Upper lobe of left lung (tissue), 6 donors: ENCODE data around the gene CORO7. TPM values are rescaled to one million over a fixed set of nuclear protein-coding genes. Genes with fewer than 3 reads are reported as not detected.

Experiments used
- ATAC-seq, 2 donors: fragments of 200-7000 bp; cut with Tn5 transposase; one replicate each; pipeline ENCODE4 v1.9.1; 2022; ENCODE audit warnings: mild to moderate bottlenecking in 2 of 2, moderate library complexity in 2 of 2; ENCODE audit not compliant: low FRiP score in 2 of 2
- DNase-seq, 2 donors: peaks; one replicate each; pipeline ENCODE4 v3.0.0-alpha.2; 2019 to 2020
- H3K27ac ChIP-seq, 4 donors: fragments of 200-600 bp; sonication (generic); one replicate each; pipeline ENCODE4 v1.5.1; 2016 to 2019
- H3K27me3 ChIP-seq, 4 donors: fragments of 200-600 bp; sonication (generic); one replicate each; pipeline ENCODE4 v1.5.1; 2017 to 2019
- H3K36me3 ChIP-seq, 4 donors: fragments of 200-600 bp; sonication (generic); one replicate each; pipeline ENCODE4 v1.5.1; 2016 to 2019
- H3K4me1 ChIP-seq, 4 donors: fragments of 200-600 bp; sonication (generic); one replicate each; pipeline ENCODE4 v1.5.1; 2018 to 2019
- H3K4me3 ChIP-seq, 4 donors: fragments of 200-600 bp; sonication (generic); one replicate each; pipeline ENCODE4 v1.5.1; 2017 to 2019; ENCODE audit warnings: mild to moderate bottlenecking in 2 of 4, moderate library complexity in 1 of 4
- H3K9me3 ChIP-seq, 4 donors: fragments of 200-600 bp; sonication (generic); one replicate each; pipeline ENCODE4 v1.5.1; 2018 to 2019
- EP300 ChIP-seq, 4 donors: sonication (generic); formaldehyde crosslinking; IDR thresholded peaks; one replicate each; pipeline ENCODE4 v1.5.1; 2017; ENCODE audit warnings: antibody characterized with exemption in 4 of 4, control low read depth in 2 of 4
- POLR2A ChIP-seq, 4 donors: fragments of 450-650 bp; IDR thresholded peaks; one replicate each; pipeline ENCODE4 v1.5.1; 2016 to 2017; ENCODE audit warnings: antibody characterized with exemption in 4 of 4, mild to moderate bottlenecking in 2 of 4
- POLR2AphosphoS5 ChIP-seq, 2 donors: sonication (generic); formaldehyde crosslinking; IDR thresholded peaks; one replicate each; pipeline ENCODE4 v1.5.1; 2017; ENCODE audit warnings: antibody characterized with exemption in 2 of 2
- WGBS, 2 donors: methylation state at CpG; one replicate each; pipeline ENCODE4 v1.1.5; 2017 to 2018; 5-methylcytosine and 5-hydroxymethylcytosine counted together
- total RNA-seq, 6 donors: library from RNA; depleted of rRNA in 4 of 6; stranded (reverse); fragments of >200 nt in 4 of 6; gene quantifications; one replicate each; pipeline versions ENCODE4 v1.1.0 to v1.2.1, GENCODE V29; 2016 to 2021
- TF ChIP-seq, protein P1 (sequence below), 6 experiments: fragments of 450-650 bp in 4 of 6; fragments of 200-600 bp in 2 of 6; sonication (generic) in 2 of 6; IDR thresholded peaks; one replicate each; pipeline ENCODE4 v1.5.1; 2016 to 2019; ENCODE audit warnings: antibody characterized with exemption in 6 of 6
- donor health status: DM: no; HTN: no; CAD: no; lungs with moderate emphysema.
- donor health status: DM: no; HTN: yes; CAD: no; lungs with severe emphysema.

Gene CORO7
- total RNA-seq, 6 donors from 2014 or later: 42.9 to 235 (median 69.0) TPM

DNA sequence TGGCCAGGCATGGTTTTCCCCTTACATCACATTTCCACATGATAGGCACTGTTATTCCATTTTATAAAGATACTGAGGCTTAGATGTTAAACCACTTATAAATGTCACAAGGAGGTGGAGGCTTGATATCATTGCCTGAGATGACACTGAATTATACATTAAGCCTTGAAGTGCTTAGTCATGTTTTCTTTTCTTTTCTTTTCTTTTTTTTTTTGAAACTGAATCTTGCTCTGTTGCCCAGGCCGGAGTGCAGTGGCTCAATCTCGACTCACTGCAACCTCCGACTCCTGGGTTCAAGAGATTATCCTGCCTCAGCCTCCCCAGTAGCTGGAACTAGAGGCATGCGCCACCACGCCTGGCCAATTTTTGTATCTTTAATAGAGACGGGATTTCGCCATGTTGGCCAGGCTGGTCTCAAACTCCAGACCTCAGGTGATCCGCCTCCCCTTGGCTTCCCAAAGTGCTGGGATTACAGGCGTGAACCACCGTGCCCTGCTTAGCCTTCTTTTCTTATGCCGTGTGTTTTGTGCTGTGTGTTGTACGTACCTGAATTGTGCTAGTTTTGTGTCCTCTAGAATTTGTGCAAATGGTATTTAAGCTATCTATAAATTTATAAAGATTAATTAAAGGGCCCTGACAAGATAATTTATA, 10.5 kb upstream of the CORO7 start:
- DNase-seq (no peak), ATAC-seq (no peak)
- peaks cover 0 to 12% (median 7%) of the 10 kb centered on the region in 4 donors for H3K36me3 ChIP-seq
- H3K27ac ChIP-seq: no peak overlapping the region
- peaks cover 15 to 26% (median 20%) of the 10 kb centered on the region in 4 donors for H3K4me1 ChIP-seq
- H3K9me3 ChIP-seq: no peaks in the 10 kb centered on the region
- peak overlapping the region in 3 of 4 donors; percentile 70 to 98 (median 87) for H3K4me3 ChIP-seq
- TF ChIP-seq POLR2AphosphoS5 (IDR thresholded peaks at IDR 0.05) (no peak), EP300 (IDR thresholded peaks at IDR 0.05) (no peak), POLR2A (IDR thresholded peaks at IDR 0.05) (no peak)
- TF ChIP-seq, protein P1, sequence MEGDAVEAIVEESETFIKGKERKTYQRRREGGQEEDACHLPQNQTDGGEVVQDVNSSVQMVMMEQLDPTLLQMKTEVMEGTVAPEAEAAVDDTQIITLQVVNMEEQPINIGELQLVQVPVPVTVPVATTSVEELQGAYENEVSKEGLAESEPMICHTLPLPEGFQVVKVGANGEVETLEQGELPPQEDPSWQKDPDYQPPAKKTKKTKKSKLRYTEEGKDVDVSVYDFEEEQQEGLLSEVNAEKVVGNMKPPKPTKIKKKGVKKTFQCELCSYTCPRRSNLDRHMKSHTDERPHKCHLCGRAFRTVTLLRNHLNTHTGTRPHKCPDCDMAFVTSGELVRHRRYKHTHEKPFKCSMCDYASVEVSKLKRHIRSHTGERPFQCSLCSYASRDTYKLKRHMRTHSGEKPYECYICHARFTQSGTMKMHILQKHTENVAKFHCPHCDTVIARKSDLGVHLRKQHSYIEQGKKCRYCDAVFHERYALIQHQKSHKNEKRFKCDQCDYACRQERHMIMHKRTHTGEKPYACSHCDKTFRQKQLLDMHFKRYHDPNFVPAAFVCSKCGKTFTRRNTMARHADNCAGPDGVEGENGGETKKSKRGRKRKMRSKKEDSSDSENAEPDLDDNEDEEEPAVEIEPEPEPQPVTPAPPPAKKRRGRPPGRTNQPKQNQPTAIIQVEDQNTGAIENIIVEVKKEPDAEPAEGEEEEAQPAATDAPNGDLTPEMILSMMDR (IDR thresholded peaks at IDR 0.05): no peak
- no peaks in the 10 kb centered on the region for H3K27me3 ChIP-seq
- WGBS, 2 donors: 94 to 95% methylated on average over 12 of the region's 12 CpGs

DNA sequence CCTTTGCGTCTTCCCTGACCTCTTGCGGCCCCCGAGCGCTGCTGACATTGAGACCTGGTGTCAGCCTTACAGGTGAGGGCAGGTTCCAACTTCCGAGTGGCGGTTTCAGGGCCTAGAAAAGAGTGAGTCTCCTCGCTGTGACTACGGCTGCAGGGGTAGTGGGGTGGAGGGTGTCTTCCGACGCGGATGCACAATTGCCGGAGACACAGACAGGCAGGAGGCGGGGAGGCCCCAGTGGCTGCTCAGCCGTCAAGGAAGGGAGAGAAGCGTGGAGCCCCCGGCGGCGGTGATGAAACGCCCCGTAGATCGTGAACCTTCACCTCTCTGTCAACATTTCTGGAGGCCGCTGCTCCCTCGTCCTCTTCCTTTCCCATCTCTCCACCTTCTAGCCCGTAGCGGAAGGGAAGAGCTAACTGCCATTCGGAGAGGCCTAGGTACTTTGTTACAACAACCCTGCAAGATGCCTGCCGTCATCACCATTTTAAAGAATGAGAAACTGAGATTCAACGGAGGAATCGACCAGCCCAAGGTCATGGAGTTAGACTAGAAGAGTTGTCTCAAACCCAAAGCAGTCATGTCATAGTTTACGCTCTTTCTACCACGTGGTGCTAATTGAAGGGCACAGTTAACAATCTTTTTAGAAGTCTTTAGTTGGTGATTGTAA, 9.8 kb upstream of the CORO7 start:
- H3K27ac ChIP-seq: peak overlapping the region; percentile 95 to 98 (median 96)
- no peak for DNase-seq
- 4% methylated on average over 24 to 28 of the region's 31 CpGs for WGBS, 2 donors

DNA sequence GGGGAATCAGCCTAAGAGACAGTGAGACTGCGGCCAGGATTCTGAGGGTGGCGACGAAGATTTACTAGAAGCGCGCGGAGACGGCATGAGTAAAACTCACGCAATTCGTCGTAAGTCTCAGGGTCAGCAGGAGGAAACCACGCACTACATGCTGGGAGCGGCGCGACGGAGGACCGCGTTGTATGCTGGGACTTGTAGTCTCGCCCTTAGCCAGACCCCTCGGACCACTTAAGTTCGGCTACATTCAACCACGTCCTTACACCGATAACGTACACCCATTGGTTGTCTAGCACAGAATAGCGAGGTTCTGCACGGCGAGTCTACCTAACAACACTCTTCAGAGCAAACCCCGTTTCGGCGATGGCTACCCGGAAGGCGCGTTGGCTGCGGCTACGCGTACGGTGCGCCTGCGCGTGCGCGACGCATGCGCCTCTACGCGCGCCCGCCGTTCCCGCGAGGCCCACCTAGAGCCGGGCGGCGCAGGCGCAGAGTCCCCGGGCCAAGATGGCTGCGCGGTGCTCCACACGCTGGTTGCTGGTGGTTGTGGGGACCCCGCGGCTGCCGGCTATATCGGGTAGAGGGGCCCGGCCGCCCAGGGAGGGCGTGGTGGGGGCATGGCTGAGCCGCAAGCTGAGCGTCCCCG, 9.1 kb upstream of the CORO7 start, which contains the start of gene DNAJA3:
Gene DNAJA3, plus strand, starts transcription at position 491 of the 643 bp plus-strand sequence. Its CDS starts 14 bp downstream, at position 505.
- WGBS, 2 donors: 0 to 1% methylated on average over 26 to 36 of the region's 68 CpGs
- no peak for TF ChIP-seq EP300 (IDR thresholded peaks at IDR 0.05)
- TF ChIP-seq, protein P1 (IDR thresholded peaks at IDR 0.05): peak in 3 of 6 experiments; percentile 29 to 49 (median 37)
- peak in 3 of 4 donors; percentile 36 to 87 (median 57) for TF ChIP-seq POLR2A (IDR thresholded peaks at IDR 0.05)
- TF ChIP-seq POLR2AphosphoS5 (IDR thresholded peaks at IDR 0.05): peak; percentile 87 to 91
- ATAC-seq: peak; percentile 97 to 99

More for the DNA sequence above, 9.8 kb upstream of the CORO7 start:
- Histone ChIP-seq H3K36me3 (peaks cover 0 to 5% (median 4%) of the 10 kb centered on the region in 4 donors), H3K4me1 (peaks cover 15 to 26% (median 20%) of the 10 kb centered on the region in 4 donors), H3K4me3 (peak overlapping the region; percentile 70 to 98 (median 90)), H3K27me3 (no peaks in the 10 kb centered on the region), H3K9me3 (no peaks in the 10 kb centered on the region)
- TF ChIP-seq EP300 (IDR thresholded peaks at IDR 0.05) (no peak), POLR2A (IDR thresholded peaks at IDR 0.05) (no peak), POLR2AphosphoS5 (IDR thresholded peaks at IDR 0.05) (no peak)
- TF ChIP-seq, protein P1 (IDR thresholded peaks at IDR 0.05): no peak
- ATAC-seq: peak; percentile 12 to 13

DNA sequence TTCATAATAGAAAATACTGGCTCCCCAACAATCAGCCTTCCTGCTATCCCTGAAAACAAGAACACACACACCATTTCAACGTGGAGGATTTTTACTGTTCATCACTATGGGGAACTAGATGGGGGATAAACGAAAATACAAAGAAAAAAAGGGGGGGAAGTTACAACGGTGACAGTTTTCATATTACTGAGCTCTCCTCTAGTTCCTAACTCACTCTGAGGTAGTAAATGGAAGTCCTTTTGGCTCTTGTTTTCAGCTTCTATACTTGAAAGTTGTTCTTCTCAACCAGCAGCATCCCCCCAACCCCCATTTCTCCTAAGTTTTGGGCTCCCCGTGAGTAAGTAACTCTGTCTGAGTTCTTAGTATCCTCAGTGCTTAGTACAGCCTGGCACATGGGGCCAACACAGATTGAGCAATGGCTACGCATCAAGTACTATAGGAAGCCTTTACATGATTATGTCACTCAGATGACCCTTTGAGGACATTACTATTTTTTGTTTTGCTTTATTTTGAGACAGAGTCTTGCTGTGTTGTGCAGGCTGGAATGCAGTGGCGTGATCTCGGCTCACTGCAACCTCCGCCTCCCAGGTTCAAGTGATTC, 4.2 kb upstream of the CORO7 start:
- 66 to 74% methylated on average over 8 of the region's 8 CpGs for WGBS, 2 donors
- TF ChIP-seq EP300 (IDR thresholded peaks at IDR 0.05): no peak
- no peak for TF ChIP-seq POLR2A (IDR thresholded peaks at IDR 0.05)
- TF ChIP-seq POLR2AphosphoS5 (IDR thresholded peaks at IDR 0.05): no peak
- TF ChIP-seq, protein P1 (IDR thresholded peaks at IDR 0.05): no peak
- no peaks in the 10 kb centered on the region for H3K27me3 ChIP-seq
- H3K4me1 ChIP-seq: peaks cover 5 to 20% (median 11%) of the 10 kb centered on the region in 4 donors
- ATAC-seq (no peak), DNase-seq (no peak)
- no peak overlapping the region for H3K27ac ChIP-seq
- no peak overlapping the region for H3K4me3 ChIP-seq
- no peaks in the 10 kb centered on the region for H3K9me3 ChIP-seq
- H3K36me3 ChIP-seq: no peaks in the 10 kb centered on the region

More for the DNA sequence above, 9.1 kb upstream of the CORO7 start, which contains the start of gene DNAJA3:
- peak; percentile 92 to 99 for DNase-seq
- peak within 1 kb of the TSS; percentile 70 to 98 (median 90) for H3K4me3 ChIP-seq
- peaks cover 15 to 26% (median 20%) of the 10 kb centered on the region in 4 donors for H3K4me1 ChIP-seq
- H3K27ac ChIP-seq: peak within 1 kb of the TSS; percentile 95 to 98 (median 96)
- H3K9me3 ChIP-seq: no peaks in the 10 kb centered on the region
- no peaks in the 10 kb centered on the region for H3K27me3 ChIP-seq
- H3K36me3 ChIP-seq: peaks cover 0 to 3% (median 0%) of the 10 kb centered on the region in 4 donors
